GM12891 (cell line): Measurements from ENCODE around the gene LEFTY2.

Experiments
- POLR2A ChIP-seq: IDR thresholded peaks from 2 replicates; pipeline ENCODE4 v1.6.1; 2011; ENCODE audit warnings: low read depth, low read length, control low read depth
- POLR2AphosphoS5 ChIP-seq: IDR thresholded peaks from 2 replicates; pipeline ENCODE4 v1.6.1; 2011; ENCODE audit warnings: low read depth, low read length, control low read depth
- POU2F2 ChIP-seq: IDR thresholded peaks from 2 replicates; pipeline ENCODE4 v1.6.1; 2011; ENCODE audit warnings: low read depth, mild to moderate bottlenecking, control low read depth, low read length, moderate library complexity
- SPI1 ChIP-seq: IDR thresholded peaks from 2 replicates; pipeline ENCODE4 v1.6.1; 2011; ENCODE audit warnings: low read depth, low read length, control low read depth
- TAF1 ChIP-seq: IDR thresholded peaks from 2 replicates; pipeline ENCODE4 v1.6.1; 2011; ENCODE audit warnings: low read depth, low read length, control low read depth

DNA sequence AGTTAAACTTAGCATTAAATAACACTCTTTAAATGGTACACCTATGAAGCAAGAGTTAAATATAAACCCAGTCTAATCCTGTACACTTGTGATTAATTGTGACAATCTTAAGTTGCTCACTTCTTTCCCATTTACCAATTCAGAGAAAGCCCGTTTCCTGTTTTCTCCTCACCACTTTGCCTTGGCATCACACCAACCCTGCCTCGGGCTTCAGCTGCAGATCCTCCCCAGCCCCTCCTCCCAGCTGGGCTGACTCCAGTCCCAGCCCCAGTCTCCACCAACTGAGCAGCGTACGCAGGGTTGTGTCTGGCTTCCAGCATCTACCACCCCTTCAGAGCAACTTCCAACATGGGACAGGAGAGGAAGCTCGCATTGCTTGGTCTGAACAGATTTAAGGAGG, 21.1 kb downstream of the LEFTY2 start:
- TF ChIP-seq POLR2AphosphoS5 (no peak), SPI1 (peak; percentile 55), POLR2A (no peak), POU2F2 (no peak), TAF1 (no peak)
